Keratinocyte (primary cell): ENCODE measurements around the gene SS18L1. TPM values are rescaled to one million over a fixed set of nuclear protein-coding genes. Genes with fewer than 3 reads are reported as not detected.
A peak's percentile ranks its signal among the peaks of the same experiment; 100 is the strongest.

ENCODE experiments used
- DNase-seq: peaks from one replicate; pipeline ENCODE4 v3.0.0-alpha.2; 2011; ENCODE audit warnings: low read depth, missing footprints, low spot score
- FAIRE-seq: peaks from 2 replicates; lab custom pipeline; 2011; peaks lifted over from hg19 to GRCh38; lab: Jason Lieb, UNC
- H2AFZ ChIP-seq: 2 replicates; pipeline ENCODE4 v1.6.0; 2012; ENCODE audit warnings: low read length, control low read depth, inconsistent platforms; ENCODE audit not compliant: control insufficient read depth
- H3K27ac ChIP-seq: 2 replicates; pipeline ENCODE4 v1.5.1; 2011; ENCODE audit warnings: low read length; ENCODE audit not compliant: control insufficient read depth, insufficient read depth
- H3K27me3 ChIP-seq: 3 replicates; pipeline ENCODE4 v1.6.0; 2011; ENCODE audit warnings: low read length; ENCODE audit not compliant: control insufficient read depth, insufficient read depth; ENCODE audit errors: extremely low read depth
- H3K36me3 ChIP-seq, 2 experiments: 2 replicates in 1 of 2; 3 replicates in 1 of 2; pipeline ENCODE4 v1.5.1; 2011; ENCODE audit warnings: low read length in 2 of 2, mild to moderate bottlenecking in 1 of 2; ENCODE audit not compliant: control insufficient read depth in 2 of 2, insufficient read depth in 2 of 2; ENCODE audit errors: extremely low read depth in 1 of 2
- H3K4me1 ChIP-seq: 3 replicates; pipeline ENCODE4 v1.5.1; 2011; ENCODE audit warnings: low read length; ENCODE audit not compliant: control insufficient read depth, insufficient read depth; ENCODE audit errors: extremely low read depth
- H3K4me2 ChIP-seq: 3 replicates; pipeline ENCODE4 v1.6.0; 2011; ENCODE audit warnings: low read depth, low read length; ENCODE audit not compliant: control insufficient read depth, insufficient read depth; ENCODE audit errors: extremely low read depth
- H3K4me3 ChIP-seq, 3 experiments: fragments of 200-600 bp in 1 of 3; sonication (generic) in 1 of 3; 2 replicates in 2 of 3; 3 replicates in 1 of 3; pipeline ENCODE4 v1.5.1; 2011 to 2016; ENCODE audit warnings: low read length in 3 of 3, mild to moderate bottlenecking in 3 of 3, control low read depth in 2 of 3, inconsistent platforms in 1 of 3, low read depth in 1 of 3, mixed read lengths in 1 of 3, mixed run types in 1 of 3, moderate library complexity in 1 of 3; ENCODE audit not compliant: control insufficient read depth in 2 of 3, insufficient read depth in 2 of 3; ENCODE audit errors: extremely low read depth in 1 of 3
- H3K79me2 ChIP-seq: 2 replicates; pipeline ENCODE4 v1.6.0; 2012; ENCODE audit warnings: low read length; ENCODE audit not compliant: control insufficient read depth, insufficient read depth
- H3K9ac ChIP-seq: 3 replicates; pipeline ENCODE4 v1.6.0; 2011; ENCODE audit warnings: low read length; ENCODE audit not compliant: control insufficient read depth, insufficient read depth; ENCODE audit errors: extremely low read depth
- H3K9me1 ChIP-seq: 3 replicates; pipeline ENCODE4 v1.6.0; 2011; ENCODE audit warnings: low read length; ENCODE audit not compliant: control insufficient read depth, insufficient read depth; ENCODE audit errors: extremely low read depth
- H3K9me3 ChIP-seq: 2 replicates; pipeline ENCODE4 v1.5.1; 2012; ENCODE audit warnings: low read depth, low read length; ENCODE audit not compliant: control insufficient read depth
- H4K20me1 ChIP-seq: 3 replicates; pipeline ENCODE4 v1.6.0; 2011; ENCODE audit warnings: low read length; ENCODE audit not compliant: control insufficient read depth, insufficient read depth; ENCODE audit errors: extremely low read depth
- EZH2 ChIP-seq: IDR thresholded peaks from one replicate; pipeline ENCODE4 v1.6.1; 2012; ENCODE audit warnings: inconsistent platforms, mild to moderate bottlenecking, low read length, moderate library complexity
- dilution Hi-C: fragments of 300-500 bp; cut with MboI; formaldehyde crosslinking; loops from one replicate; pipeline ENCODE4 v1.7.0; 2020; ENCODE audit warnings: low sequenced_read_pairs; ENCODE audit not compliant: extremely low pct_ligation_motif_present
- polyA plus RNA-seq, 5 experiments: library from polyadenylated mRNA; depleted of rRNA in 3 of 5; stranded (reverse) in 3 of 5; stranded (forward) in 1 of 5; unstranded in 1 of 5; fragments of >200 nt; gene quantifications; 1 replicate in 1 of 5; 2 replicates in 3 of 5; 3 replicates in 1 of 5; pipeline versions ENCODE4 v1.2.1 to v1.2.3, GENCODE V29; 2011 to 2012; ENCODE audit warnings: missing spikeins in 2 of 5, low read depth in 1 of 5, low replicate concordance in 1 of 5
- TF ChIP-seq, protein P1 (sequence below), 3 experiments: IDR thresholded peaks in 1 of 3; conservative IDR thresholded peaks in 1 of 3; optimal IDR thresholded peaks in 1 of 3; 2 replicates in 2 of 3; 3 replicates in 1 of 3; pipeline versions ENCODE3 to v1.5.1; 2011; ENCODE audit warnings: low read length in 3 of 3, mild to moderate bottlenecking in 3 of 3, moderate library complexity in 2 of 3, control low read depth in 1 of 3, inconsistent platforms in 1 of 3; ENCODE audit not compliant: insufficient read depth in 2 of 3; ENCODE audit errors: extremely low read depth in 1 of 3

SS18L1 gene
- polyA plus RNA-seq, 1 donor (not counting 4 experiments of a cell fraction or from before 2014, with no cell fraction given), result 9.4 TPM

DNA sequence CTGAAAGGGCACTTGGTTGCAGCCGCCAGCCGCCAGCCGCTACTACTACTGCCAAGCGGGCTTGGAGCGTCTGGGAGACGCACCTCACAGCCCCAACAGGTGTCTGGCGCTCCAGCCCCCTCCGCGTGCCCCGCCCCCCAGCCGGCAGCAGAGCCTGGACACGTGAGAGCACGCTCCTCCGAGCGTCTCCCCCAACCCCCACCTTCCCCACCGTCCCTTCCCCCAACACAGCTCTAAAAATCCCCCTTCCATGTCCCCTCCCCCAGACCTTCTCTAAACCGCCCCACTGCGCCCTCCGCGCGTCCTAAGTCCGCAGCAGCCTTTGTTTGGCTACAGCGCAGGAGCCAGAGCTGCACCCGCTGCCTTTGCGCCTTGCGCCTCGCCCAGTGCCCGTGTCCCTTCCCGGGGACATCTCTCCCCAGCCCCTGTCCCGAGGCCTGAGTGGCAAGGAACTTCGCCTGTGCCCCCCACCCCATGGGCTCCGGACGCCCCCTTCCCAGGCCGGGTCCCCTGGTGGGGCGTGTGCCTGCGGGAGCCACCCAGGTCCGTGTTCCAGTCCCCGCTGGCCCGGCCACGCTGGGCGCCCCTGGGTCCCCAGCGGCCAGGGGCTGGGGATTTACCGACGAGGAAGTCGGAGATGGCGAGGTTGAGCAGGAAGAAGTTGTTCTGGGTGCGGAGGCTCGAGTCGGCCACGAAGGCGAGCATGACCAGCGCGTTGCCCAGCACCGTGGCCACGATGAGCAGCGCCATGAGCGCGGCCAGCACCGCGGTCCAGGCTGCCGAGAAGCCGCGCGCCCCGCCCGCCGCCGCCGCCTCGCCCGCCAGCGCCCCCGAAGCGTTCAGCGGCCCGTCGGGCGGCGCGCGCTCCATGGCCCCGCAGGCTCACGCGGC is 75.8 kb downstream of the SS18L1 start:
- Histone ChIP-seq H3K79me2 (no peaks in the 10 kb centered on the region), H2AFZ (no peak overlapping the region), H3K27ac (no peak overlapping the region), H4K20me1 (peaks cover 4% of the 10 kb centered on the region), H3K4me2 (no peak overlapping the region), H3K36me3 (no peaks in the 10 kb centered on the region), H3K27me3 (peaks cover 85% of the 10 kb centered on the region), H3K9ac (no peak overlapping the region), H3K4me1 (no peaks in the 10 kb centered on the region), H3K9me1 (no peaks in the 10 kb centered on the region), H3K9me3 (no peaks in the 10 kb centered on the region), H3K4me3 (no peak overlapping the region)
- TF ChIP-seq EZH2, result peak; percentile 72
- TF ChIP-seq, protein P1, sequence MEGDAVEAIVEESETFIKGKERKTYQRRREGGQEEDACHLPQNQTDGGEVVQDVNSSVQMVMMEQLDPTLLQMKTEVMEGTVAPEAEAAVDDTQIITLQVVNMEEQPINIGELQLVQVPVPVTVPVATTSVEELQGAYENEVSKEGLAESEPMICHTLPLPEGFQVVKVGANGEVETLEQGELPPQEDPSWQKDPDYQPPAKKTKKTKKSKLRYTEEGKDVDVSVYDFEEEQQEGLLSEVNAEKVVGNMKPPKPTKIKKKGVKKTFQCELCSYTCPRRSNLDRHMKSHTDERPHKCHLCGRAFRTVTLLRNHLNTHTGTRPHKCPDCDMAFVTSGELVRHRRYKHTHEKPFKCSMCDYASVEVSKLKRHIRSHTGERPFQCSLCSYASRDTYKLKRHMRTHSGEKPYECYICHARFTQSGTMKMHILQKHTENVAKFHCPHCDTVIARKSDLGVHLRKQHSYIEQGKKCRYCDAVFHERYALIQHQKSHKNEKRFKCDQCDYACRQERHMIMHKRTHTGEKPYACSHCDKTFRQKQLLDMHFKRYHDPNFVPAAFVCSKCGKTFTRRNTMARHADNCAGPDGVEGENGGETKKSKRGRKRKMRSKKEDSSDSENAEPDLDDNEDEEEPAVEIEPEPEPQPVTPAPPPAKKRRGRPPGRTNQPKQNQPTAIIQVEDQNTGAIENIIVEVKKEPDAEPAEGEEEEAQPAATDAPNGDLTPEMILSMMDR (optimal IDR thresholded peaks at IDR 0.05 in 1 of 3, IDR thresholded peaks at IDR 0.05 in 1 of 3, conservative IDR thresholded peaks at IDR 0.05 in 1 of 3; ENCODE audit: extremely low read depth in 1 of 3, insufficient read depth in 2 of 3, low read length in 3 of 3), result no peak
- dilution Hi-C loops, result no loop called here
- no peak for DNase-seq
- FAIRE-seq, result no peak

DNA sequence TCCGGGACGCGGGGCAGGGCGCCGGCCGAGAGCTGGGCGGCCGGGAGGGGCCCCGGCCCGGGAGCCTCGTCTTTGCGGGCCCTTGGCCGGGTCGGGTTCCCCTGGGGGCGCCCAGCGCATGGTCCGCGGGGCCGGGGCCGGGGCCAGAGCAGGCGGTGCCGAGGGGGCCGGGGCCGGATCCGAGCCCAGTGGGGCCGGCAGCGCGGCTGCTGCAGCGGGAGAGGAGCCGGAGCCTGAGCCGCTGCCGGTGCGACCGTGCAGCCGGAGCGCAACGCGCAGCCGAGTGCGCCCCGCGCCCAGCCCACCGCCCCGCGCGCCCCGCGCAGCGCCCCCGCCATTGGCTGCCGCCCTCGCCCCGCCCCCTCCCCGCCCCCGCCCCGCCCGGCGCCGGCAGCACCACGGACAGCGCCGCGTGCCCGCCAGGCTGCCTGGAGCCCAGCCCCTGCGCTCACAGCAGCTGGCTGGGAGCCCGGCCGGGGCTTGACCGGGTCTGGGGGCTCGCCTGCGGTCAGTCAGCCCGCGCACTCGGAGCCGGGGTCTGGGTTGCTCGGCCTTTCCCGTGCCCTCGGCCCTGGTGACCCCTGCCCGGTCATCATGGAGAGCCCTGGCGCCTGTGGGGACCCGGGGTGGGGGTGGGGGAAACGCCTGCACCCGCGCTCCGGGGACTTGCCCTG is 76.6 kb downstream of the SS18L1 start, which contains the start of gene HRH3:
HRH3 (minus strand) TSS at position 287 of the 674 bp plus-strand sequence. CDS start 308 bp downstream, outside the sequence.
- H3K27me3 ChIP-seq, result peaks cover 85% of the 10 kb centered on the region
- no peak within 1 kb of the TSS for H2AFZ ChIP-seq
- H4K20me1 ChIP-seq, result no peaks in the 10 kb centered on the region
- H3K4me2 ChIP-seq, result no peak within 1 kb of the TSS
- FAIRE-seq (no peak), DNase-seq (no peak)
- H3K9me3 ChIP-seq, result no peaks in the 10 kb centered on the region
- no peak within 1 kb of the TSS for H3K27ac ChIP-seq
- no peaks in the 10 kb centered on the region for H3K79me2 ChIP-seq
- no peak for TF ChIP-seq EZH2
- TF ChIP-seq, protein P1 (optimal IDR thresholded peaks at IDR 0.05 in 1 of 3, IDR thresholded peaks at IDR 0.05 in 1 of 3, conservative IDR thresholded peaks at IDR 0.05 in 1 of 3; ENCODE audit: extremely low read depth in 1 of 3, insufficient read depth in 2 of 3, low read length in 3 of 3), result no peak
- no peaks in the 10 kb centered on the region for H3K9me1 ChIP-seq
- dilution Hi-C loops, result no loop called here
- H3K4me3 ChIP-seq, result no peak within 1 kb of the TSS
- H3K4me1 ChIP-seq, result no peaks in the 10 kb centered on the region
- H3K36me3 ChIP-seq, result no peaks in the 10 kb centered on the region
- H3K9ac ChIP-seq, result no peak within 1 kb of the TSS
